LNCAP (cell line): ENCODE data around the gene NOM1.

Experiments
- CTCF ChIP-seq: fragments of 450-650 bp; IDR thresholded peaks from 2 replicates; pipeline ENCODE4 v1.5.1; 2017; ENCODE audit warnings: mild to moderate bottlenecking

Gene NOM1

DNA sequence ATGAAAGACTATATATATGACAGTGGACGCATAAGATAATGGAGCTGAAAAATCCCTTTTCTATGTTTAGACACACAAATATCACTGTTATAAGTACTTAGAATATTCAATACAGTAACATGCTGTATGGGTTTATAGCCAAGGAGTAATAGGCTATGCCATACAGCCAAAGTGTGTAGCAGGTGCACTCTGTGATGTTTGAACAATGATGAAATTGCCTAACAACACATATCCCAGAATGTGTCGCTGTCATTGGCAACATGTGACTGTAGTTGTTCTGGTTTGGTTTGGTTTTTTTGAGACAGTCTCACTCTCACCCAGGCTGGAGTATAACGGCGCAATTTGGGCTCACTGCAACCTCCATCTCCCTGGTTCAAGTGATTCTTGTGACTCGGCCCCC, 26.1 kb downstream of the NOM1 start:
- TF ChIP-seq CTCF: no peak

DNA sequence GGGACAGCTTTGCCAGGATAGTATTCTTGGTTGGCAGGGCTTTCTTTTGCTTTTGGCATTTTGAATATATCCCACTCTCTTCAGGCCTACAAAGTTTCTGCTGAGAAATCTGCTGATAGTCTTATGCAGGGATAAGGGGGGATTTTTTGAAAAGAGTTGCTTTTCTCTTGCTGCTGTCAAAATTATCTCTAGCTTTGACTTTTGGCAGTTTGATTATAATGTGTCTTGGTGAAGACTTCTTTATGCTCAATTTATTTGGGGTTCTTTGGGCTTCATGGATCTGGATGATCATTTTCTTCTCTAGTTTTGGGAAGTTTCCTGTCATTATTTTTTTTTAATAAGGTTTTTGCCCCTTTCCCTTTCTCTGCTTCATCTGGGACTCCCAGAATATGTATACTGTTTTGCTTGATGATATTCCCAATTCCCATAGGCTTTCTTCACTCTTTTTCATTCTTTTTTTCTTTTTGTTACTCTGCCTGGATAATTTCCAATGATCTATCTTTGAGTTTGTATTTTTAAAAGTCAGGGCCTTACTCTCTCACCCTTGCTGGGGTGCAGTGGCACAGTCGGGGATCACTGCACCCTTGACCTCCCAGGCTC, 29.6 kb downstream of the NOM1 start:
- TF ChIP-seq CTCF: no peak

DNA sequence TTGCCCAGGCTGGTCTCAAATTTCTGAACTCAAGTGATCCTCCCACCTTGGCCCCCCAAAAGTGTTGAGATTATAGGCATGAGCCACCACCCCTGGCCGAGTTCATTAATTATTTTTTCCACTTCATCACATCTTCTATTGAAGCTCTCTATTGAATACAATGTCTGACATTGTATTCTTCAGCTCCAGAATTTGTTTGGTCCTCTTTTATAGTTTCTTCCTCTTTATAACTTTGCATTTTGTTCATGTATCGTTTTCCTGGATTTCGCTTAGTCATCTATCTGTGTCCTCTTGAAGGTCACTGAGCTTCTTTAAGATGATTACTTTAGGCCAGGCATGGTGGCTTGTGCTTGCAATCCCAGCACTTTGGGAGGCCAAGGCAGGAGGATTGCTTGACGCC, 30.2 kb downstream of the NOM1 start:
- no peak for TF ChIP-seq CTCF

DNA sequence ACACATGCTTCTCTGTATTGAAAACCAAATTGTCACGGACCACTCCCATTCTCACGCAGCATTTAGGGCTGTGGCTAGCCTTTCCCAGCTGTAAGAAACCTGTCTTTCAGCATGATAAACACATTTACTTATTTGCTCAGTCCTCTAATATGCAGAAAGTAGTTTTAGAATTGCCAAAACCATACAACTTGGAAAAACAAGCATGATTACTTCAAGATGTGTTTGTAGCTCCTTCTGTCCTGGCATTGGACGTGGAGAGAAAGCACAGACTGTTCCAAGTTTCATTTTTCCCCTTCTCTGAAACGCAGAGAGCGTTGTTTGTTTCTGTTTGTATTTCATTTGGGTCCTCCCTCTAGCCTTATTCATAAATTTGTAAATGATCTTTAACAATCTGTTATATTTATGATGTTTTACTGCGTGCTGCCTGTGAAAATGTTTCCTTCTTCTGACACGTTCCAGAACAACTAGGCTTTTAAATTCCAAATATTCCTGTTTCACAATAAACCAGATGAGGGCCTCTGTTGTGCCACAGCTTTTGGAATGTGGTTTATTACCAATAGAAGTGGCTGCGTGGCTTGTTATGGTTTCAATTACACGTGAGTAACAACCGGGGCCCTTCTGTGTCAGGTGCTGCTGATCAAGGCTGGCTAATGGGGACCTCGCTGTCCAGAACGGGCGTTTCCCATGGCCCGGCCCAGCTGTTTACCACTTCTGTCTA, 34.8 kb downstream of the NOM1 start:
- TF ChIP-seq CTCF: no peak

DNA sequence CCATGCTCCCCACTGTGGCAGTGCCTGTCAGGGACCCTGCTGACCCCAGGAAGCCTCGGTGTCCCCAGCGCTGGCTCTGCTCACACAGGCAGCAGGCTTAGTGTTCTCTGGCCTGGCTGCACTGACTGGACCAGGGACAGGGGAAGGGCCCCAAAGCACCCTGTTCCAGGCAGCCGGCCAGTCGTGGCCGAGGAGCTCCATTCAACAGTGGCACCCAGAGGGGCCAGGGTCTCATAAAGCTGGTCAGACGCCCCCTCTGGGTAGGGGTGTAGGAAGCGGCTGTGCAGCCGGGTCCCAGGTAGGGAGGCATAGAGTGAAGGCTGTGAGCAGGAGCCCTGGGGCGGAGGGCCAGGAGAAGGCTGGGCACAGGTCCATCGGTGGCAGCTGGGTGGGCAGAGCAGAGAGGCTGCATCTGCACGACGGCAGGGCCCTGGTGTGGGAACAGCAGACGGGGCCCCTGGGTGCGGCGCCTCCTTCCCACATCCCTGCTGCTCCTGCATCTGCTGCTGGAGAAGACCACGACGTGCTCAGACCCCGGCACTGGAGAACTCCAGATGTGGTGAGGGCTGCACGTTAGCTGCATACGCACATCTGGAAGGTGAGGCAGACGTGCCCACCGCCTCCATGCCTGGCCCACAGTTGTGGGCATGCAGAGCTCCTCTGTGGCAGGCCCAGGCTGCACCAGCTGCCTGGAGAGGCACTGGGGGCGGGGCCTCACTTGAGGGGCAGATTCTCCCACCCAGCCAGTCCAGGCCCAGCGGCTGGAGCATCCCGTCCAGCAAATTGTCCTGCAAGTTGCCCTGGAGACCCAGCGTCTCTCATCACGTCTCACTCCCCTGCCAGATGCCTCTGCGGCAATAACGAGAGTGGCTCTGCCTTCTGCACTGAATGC, 35.8 kb downstream of the NOM1 start:
- no peak for TF ChIP-seq CTCF

DNA sequence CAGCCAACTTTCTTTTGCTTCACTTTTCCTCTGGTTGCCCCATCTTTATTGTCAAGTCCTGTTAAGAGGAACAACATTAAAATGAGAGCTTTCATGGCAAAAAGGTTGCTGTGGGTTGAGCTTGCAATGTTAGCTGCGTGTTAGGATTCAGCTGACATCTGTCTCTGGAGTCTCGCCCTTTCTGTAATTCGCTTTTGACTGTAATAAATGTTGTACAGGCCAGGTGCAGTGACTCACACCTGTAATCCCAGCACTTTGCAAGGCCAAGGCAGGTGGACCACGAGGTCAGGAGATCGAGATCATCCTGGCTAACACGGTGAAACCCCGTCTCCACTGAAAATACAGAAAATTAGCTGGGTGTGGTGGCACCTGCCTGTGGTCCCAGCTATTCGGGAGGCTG, 36.9 kb downstream of the NOM1 start:
- no peak for TF ChIP-seq CTCF

DNA sequence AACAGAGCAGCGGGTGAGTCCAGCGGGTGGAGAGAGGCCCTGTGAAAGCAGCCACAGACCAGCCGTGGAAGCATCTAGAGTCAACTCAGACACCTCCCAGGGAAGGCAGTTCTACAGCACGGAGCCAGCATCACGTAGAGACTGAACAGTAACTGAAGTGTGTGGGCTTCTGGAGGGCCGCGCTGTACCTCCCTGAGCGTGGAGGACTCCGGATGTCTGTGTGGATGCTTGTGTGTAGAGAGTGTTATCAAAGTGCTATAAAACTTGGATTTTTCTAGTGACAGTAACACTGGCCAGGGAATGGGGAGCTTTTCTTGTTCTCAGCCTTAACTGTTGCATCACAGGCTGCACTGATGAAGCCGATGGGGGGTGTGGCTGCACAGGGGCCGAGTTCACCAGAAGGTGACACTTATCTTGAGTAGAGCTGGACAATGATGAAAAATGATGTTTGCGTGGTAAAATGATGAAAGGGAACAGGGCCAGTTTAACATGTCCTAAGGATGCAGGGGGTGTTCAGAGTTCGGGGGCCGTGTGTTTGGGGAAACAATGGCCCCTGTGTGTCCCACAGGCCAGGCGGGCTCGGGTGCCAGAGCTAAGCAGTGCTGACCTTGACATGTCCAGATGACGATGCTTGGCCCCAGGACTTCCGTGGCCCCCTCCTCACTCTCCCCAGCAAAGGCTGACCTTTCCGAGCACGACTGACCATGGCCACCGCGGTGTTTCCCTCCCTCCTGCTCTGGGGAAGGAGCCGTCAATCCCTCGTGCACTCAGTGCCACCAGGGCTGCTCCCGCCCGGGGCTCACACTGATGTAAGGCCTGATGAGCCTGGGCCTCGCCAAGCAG, 39.1 kb downstream of the NOM1 start:
- TF ChIP-seq CTCF: no peak
